ENCODE data around the gene AJUBA.

The AJUBA gene

DNA sequence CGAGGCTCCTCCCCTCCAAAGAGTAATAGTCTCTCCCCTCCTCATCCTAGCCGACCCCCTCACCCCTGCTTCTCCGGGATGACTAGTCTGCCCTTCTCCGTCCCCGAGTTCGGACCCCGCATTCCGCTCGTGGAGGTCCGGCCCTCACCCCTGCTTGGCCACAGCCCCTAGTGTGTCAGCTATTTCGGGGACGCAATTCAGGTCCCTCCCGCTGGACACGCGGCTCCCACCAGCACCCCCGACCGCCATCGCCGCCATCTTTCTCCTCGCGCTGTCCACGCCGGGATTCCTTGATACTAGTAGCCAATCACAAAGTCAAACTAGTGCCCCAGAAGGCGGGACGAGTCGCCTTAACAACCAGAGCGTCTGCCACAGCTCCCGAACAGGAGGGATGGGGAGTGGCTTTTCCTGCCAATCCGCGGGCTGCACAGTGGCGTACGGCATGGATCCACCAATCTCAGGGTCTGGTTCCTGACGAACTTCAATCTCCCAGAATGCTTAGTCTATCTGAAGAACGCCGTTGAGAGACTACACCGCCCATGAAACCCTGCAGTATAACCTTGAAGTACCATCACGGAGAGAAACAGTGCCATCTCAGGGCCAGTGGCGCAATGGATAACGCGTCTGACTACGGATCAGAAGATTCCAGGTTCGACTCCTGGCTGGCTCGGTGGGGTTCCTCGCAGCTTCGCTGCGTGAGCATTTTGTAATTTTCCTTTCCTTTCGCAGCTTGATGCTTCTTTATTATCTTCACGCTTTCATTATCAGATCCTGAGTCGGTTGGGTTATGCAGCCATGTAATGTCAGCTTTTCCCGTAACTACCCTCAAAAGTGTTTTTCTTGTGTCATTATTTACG lies 53.0 kb downstream of the AJUBA start, which contains the start of gene PRMT5:
Gene PRMT5 (minus strand): TSS at position 273 of the 857 bp plus-strand sequence. CDS start 15 bp downstream, at position 258.
- Histone ChIP-seq H3K9ac (peak within 1 kb of the TSS; percentile 91), H3K4me2 (peak within 1 kb of the TSS; percentile 95), H3K27ac (peak within 1 kb of the TSS; percentile 93), H4K20me1 (no peaks in the 10 kb centered on the region), H3K4me1 (peaks cover 42% of the 10 kb centered on the region), H3K9me3 (no peaks in the 10 kb centered on the region), H3K36me3 (peaks cover 39% of the 10 kb centered on the region), H3K27me3 (no peaks in the 10 kb centered on the region), H3K4me3 (peak within 1 kb of the TSS; percentile 86)
- no peak for TF ChIP-seq Cebpa-rat (IDR thresholded peaks at IDR 0.05)

DNA sequence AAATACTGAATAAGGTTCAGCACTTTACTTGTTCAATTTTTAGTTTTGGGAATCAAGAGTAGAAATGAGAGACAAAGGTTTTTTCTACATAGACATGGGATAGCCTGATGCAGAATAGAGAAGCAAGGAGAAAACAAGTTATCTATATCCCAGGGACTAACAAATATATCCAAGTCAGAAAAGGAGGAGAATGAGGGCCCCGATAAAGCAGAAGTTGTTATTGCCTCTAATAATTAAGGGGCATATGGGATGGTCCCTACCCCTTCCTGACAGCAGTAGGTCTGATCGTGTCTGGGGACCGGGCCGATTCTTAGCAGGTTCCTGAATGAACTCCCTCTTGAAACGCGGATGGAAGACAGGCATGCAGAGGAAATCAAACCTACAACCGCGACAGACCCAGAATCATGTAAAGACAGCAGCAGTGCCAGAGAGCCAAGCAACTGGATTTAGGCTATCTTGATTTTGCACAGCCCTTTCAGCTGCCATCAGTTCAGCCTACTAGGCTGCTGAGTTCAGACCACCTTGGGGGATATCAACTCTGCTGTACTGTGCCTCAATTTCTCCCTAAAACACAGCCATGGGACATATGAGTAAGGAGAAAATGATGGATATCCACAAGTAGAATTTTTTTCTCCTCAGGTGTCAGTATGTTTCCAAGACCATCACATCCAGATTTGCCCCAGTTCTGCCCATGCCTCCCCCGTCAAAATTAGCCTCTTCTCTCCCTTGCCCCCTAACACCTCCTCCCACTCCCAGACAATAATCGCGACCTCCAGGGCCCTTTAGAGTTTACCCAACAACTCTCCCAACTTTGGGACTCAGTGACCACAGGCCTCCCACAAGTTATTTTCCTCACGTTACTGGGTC lies 53.9 kb downstream of the AJUBA start:
- Histone ChIP-seq H4K20me1 (no peaks in the 10 kb centered on the region), H3K4me1 (peaks cover 41% of the 10 kb centered on the region), H3K27ac (peak overlapping the region; percentile 93), H3K27me3 (no peaks in the 10 kb centered on the region), H3K4me3 (peak overlapping the region; percentile 86), H3K4me2 (peak overlapping the region; percentile 95), H3K9ac (peak overlapping the region; percentile 91), H3K36me3 (peaks cover 47% of the 10 kb centered on the region), H3K9me3 (no peaks in the 10 kb centered on the region)
- no peak for TF ChIP-seq Cebpa-rat (IDR thresholded peaks at IDR 0.05)

DNA sequence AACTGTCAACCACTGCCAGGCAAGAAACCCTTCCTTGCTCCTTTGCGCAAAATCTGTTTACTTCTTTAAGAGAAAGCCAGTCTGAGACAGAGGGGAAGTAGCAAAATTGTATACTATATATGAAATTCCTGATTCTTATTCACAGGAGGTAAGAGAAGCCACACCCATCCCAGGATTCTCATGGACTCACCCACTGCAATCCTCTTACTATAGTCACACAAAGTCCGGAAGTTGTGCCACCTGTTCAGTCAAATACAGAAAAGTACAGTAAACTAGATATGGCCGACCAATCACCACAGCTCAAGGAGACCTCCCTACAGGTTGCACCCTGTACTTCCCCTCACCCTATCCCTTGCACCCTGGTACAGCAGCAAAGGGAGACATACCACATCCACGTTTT lies 56.0 kb downstream of the AJUBA start:
- TF ChIP-seq Cebpa-rat (IDR thresholded peaks at IDR 0.05) = no peak
- Histone ChIP-seq H3K9ac (no peak overlapping the region), H4K20me1 (no peaks in the 10 kb centered on the region), H3K27ac (no peak overlapping the region), H3K9me3 (no peaks in the 10 kb centered on the region), H3K4me1 (peaks cover 49% of the 10 kb centered on the region), H3K4me3 (no peak overlapping the region), H3K27me3 (no peaks in the 10 kb centered on the region), H3K36me3 (peaks cover 65% of the 10 kb centered on the region), H3K4me2 (no peak overlapping the region)

DNA sequence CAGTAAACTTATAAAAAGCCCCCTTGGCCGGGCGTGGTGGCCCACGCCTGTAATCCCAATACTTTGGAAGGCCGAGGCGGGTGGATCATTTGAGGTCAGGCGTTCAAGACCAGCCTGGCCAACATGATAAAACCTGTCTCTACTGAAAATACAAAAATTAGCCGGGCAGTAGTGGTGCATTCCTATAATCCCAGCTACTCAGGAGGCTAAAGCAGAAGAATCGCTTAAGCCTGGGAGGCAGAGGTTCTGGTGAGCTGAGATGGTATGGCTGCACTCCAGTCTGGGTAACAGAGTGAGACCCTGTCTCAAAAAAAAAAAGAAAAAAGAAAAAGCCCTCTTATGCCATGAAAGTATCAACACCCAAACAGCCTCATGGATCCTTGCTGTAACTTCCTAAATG lies 56.8 kb downstream of the AJUBA start:
- H4K20me1 ChIP-seq = no peaks in the 10 kb centered on the region
- H3K4me3 ChIP-seq = no peak overlapping the region
- no peak overlapping the region for H3K4me2 ChIP-seq
- peaks cover 73% of the 10 kb centered on the region for H3K36me3 ChIP-seq
- H3K9ac ChIP-seq = no peak overlapping the region
- TF ChIP-seq Cebpa-rat (IDR thresholded peaks at IDR 0.05) = no peak
- no peaks in the 10 kb centered on the region for H3K9me3 ChIP-seq
- H3K27ac ChIP-seq = no peak overlapping the region
- peaks cover 49% of the 10 kb centered on the region for H3K4me1 ChIP-seq
- H3K27me3 ChIP-seq = no peaks in the 10 kb centered on the region

DNA sequence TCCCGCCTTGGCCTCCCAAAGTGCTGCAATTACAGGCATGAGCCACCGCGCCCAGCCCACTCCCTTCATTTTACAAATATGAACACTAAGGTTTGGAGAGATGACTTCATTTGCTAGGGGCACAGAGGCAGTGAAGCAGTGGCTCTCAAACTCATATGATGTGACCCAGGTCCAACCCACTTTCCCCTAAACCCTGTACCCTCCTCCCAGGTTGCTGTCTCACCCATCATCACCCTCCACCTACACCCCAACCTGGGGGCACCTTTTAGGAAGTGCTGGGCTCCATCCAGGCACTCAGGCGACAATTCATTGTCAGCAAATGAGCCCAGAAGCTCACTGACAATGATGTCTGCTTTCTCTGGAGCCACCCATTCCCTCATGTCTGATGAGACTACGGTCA lies 58.6 kb downstream of the AJUBA start:
- no peak for TF ChIP-seq Cebpa-rat (IDR thresholded peaks at IDR 0.05)
- H3K9ac ChIP-seq = no peak overlapping the region
- no peak overlapping the region for H3K27ac ChIP-seq
- no peaks in the 10 kb centered on the region for H3K27me3 ChIP-seq
- H3K4me3 ChIP-seq = no peak overlapping the region
- peak overlapping the region; percentile 28; the same call in 1 of the 2 replicates for H3K4me2 ChIP-seq
- peaks cover 79% of the 10 kb centered on the region for H3K36me3 ChIP-seq
- peaks cover 53% of the 10 kb centered on the region for H3K4me1 ChIP-seq
- H4K20me1 ChIP-seq = no peaks in the 10 kb centered on the region
- no peaks in the 10 kb centered on the region for H3K9me3 ChIP-seq

DNA sequence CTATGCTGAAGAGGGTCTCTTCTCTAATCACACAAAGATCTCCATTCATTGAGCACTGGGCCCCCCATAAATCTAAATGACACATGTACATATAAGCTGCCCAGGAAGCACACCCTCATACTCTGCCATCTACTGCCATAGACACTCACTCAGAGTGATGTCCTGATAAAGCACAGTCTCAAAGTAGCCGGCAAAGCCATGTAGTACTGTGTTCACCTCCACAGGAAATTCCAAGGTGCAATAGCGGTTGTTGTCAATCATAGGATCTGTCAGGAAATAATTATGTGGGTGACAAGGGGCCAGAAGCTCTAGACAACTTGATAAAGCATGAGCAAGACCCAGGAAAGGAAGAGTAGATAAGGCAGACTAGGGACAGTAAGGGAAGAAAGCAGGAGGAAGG lies 60.1 kb downstream of the AJUBA start:
- no peaks in the 10 kb centered on the region for H4K20me1 ChIP-seq
- no peak for TF ChIP-seq Cebpa-rat (IDR thresholded peaks at IDR 0.05)
- no peak overlapping the region for H3K4me2 ChIP-seq
- no peaks in the 10 kb centered on the region for H3K27me3 ChIP-seq
- H3K4me3 ChIP-seq = no peak overlapping the region
- no peak overlapping the region for H3K9ac ChIP-seq
- peaks cover 49% of the 10 kb centered on the region for H3K4me1 ChIP-seq
- no peaks in the 10 kb centered on the region for H3K9me3 ChIP-seq
- H3K36me3 ChIP-seq = peaks cover 74% of the 10 kb centered on the region
- H3K27ac ChIP-seq = no peak overlapping the region

Measured in BLaER1 (cell line).